Iris pigment epithelial cell (primary cell): ENCODE data around the gene CEP128.
"Not testable (repeated sequence)": the region's sequence is repeated elsewhere in the genome, so short reads cannot be mapped to it uniquely, and the experiment has no call there.

Source experiments
- DNase-seq: peaks from one replicate; pipeline ENCODE4 v3.0.0-alpha.2; 2011; ENCODE audit warnings: low read depth

The CEP128 gene

GRCh38 chr14:80953211-80953610 lies 11.7 kb upstream of the CEP128 start:
- not testable (repeated sequence) for DNase-seq

GRCh38 chr14:80951491-80951890 lies 10.0 kb upstream of the CEP128 start:
- no peak for DNase-seq

DNA sequence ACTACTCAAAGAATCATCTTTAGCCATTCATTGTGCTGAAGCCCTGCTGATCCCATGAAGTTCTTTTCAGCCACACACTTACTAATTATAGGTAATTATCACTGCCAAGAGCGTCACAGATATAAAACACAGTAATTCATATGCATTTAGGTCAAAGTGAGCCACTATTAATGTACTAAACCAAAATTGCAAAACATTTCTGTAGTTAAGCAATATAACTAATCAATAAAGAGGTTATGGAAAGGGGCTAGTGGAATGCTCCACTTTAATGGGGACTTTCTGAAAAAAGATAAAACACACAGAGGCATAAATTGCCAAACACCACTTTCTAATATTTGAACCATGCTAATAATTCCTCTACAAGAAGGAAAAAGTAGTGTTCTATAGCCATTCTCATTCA lies 6.8 kb upstream of the CEP128 start:
- DNase-seq, result no peak

DNA sequence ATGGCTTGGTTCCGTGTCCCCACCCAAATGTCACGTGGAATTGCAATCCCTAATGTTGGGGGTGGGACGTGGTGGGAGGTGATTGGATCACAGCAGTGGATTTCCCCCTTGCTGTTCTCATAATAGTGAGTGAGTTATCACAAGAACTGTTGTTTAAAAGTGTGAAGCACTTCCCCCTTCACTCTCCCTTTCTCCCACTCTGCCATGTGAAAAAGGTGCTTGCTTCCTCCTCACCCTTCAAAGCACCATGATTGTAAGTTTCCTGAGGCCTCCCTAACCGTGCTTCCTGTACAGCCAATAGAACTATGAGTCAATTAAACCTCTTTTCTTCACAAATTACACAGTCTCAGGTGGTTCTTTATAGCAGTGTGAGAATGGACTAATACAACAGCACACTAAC lies 5.3 kb upstream of the CEP128 start:
- DNase-seq, result no peak

- DNase-seq, result no peak
Observed at GRCh38 chr14:80946187-80946586, 4.6 kb upstream of the CEP128 start.

- DNase-seq, result no peak
Observed at GRCh38 chr14:80944861-80945617, 3.5 kb upstream of the CEP128 start.

GRCh38 chr14:80942191-80942600 lies 658 bp upstream of the CEP128 start:
- no peak for DNase-seq

- no peak for DNase-seq
Observed at GRCh38 chr14:80940146-80940545, 1.4 kb downstream of the CEP128 start.

GRCh38 chr14:80933686-80934085 lies 7.9 kb downstream of the CEP128 start:
- DNase-seq, result no peak

DNA sequence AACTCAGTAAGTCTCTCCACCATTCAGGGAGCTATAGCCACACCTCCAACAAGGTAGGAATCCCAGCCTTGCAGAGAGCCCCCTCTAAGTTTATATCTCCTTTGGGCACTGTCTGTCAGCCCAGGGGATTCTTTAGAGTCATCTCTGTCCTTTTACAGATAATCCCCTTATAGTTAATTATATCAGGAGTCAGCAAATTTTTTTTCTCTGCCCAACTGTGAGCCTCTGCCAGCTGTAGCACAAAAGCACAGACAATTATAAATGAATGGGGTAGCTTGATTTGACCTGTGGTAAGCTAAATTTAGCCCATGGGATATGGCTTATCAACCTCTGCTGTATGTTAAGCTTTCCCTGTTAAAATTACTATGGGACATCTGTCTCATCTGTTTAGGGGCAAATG lies 8.3 kb downstream of the CEP128 start:
- DNase-seq, result no peak

GRCh38 chr14:80930836-80931389 lies 10.6 kb downstream of the CEP128 start:
- DNase-seq, result peak; percentile 97

- no peak for DNase-seq
Observed at GRCh38 chr14:80930095-80930494, 11.4 kb downstream of the CEP128 start.

- DNase-seq, result no peak
Observed at GRCh38 chr14:80927083-80927989, 14.2 kb downstream of the CEP128 start.

GRCh38 chr14:80926397-80927082 lies 15.0 kb downstream of the CEP128 start:
- DNase-seq, result peak; percentile 85

DNA sequence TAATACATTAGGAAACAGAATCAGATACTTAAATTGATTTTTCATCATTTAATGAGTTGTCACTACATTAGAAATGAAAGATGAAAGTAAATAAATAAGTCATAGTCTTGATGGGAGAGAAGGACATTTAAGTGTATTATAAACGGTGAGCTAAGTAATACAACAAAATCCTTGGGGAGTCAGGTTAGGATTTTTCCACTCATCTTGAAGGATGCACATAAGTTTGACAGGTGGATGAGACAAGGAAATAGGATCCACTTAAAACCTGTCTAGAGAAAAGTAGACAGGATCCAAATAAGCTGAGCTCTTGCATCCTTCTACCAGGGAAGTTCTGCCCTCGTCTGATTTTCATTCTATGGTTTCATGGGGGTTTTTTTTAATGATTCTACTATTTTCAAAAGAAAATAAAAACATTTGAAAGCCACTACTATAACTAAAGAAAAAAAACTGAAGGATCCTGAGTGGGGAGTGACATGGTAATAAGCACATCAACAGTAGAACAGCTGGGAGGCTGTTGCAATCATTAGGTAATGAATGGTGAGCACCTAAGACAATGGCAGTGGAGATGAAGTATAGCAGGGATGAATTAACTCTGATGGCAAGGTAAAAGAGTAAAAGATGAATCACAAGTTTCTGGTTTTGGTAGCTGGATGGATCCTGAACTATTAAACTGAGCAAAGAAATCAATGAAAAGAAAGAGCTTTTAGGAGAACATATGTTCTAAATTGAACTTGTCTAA lies 17.0 kb downstream of the CEP128 start:
- no peak for DNase-seq

- no peak for DNase-seq
Observed at GRCh38 chr14:80923368-80923767, 18.2 kb downstream of the CEP128 start.

DNA sequence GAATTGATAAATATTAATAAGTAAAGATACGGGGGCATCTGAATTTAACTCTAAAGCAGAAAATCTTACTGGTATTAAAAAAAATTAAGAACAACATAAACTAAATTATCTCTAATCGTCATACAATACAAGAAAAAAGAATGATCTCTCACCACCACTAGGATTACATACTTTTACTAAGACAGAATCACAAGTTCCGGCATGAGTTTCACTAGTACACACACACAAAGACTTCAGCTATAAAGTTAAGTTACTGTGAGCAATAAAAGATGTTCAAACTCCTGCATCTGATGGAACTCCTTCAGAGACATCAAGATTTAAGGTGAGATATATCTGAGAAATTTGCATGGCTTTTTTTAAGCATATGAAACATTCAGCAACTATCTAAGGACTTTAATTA lies 21.9 kb downstream of the CEP128 start:
- no peak for DNase-seq

- not testable (repeated sequence) for DNase-seq
Observed at GRCh38 chr14:80912013-80912412, 29.5 kb downstream of the CEP128 start.

- DNase-seq, result no peak
Observed at GRCh38 chr14:80906946-80907345, 34.6 kb downstream of the CEP128 start.

DNA sequence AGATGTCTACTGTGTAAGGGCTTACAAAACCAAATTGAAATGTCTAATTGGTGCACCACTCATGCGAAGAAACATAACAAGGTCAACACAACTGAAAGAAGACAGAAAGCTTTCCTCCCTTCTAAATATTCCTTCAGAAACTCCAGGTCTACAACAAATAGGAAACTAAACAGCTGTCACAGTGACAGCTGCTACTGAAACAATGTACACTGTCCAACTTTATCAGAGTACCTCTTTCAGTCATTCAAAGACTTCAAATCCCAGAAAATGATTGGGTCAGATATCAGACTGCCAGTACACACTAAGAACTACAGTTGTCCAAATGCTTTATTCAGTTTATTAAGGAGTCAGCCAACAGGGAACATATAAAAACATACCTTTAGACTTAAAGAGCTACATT lies 35.2 kb downstream of the CEP128 start:
- DNase-seq, result no peak

- DNase-seq, result no peak
Observed at GRCh38 chr14:80902608-80903007, 38.9 kb downstream of the CEP128 start.

DNA sequence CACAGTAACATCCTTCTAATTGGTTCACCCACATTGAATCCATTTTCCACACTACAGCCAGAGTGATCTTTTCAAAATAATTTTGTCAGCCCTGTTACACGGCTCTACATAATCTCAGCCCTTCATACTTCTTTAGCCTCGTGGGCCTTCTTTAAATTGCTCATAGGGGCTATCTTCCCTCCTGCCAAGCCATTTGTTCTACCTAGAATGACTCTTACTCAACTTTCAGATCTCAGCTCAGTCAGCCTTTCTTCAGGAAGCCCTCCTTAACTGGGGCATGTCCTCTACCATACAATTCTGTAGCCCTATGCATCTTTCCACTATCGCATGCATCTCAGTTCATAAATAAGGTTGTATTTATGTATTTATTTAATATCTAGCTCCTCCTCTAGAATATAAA lies 39.7 kb downstream of the CEP128 start:
- no peak for DNase-seq
